NCI-H2171 treated with DMSO at 0.1 percent for 48 hours (cell line): ENCODE results near the gene CRYBB2.
A peak's percentile ranks its signal among the peaks of the same experiment; 100 is the strongest.
"Not testable (repeated sequence)": the region's sequence is repeated elsewhere in the genome, so short reads cannot be mapped to it uniquely, and the experiment has no call there.

Experiments used
- DNase-seq: peaks from one replicate; lab custom pipeline; 2025; lab: John Stamatoyannopoulos, UW

Gene CRYBB2

DNA sequence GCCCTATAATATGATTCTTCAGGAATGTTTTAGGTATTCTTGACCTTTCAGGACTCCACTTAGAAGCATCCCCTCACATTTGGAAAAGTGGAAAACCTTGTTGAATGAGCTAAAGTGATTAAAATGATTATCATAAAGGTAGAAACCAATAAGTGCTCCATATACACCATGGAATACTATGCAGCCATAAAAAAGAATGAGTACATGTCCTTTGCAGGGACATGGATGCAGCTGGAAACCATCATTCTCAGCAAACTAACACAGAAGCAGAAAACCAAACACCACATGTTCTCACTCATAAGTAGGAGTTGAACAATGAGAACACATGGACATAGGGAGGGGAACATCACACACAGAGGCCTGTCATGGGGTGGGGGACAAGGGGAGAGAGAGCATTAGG lies 14.3 kb downstream of the CRYBB2 start:
- not testable (repeated sequence) for DNase-seq

DNA sequence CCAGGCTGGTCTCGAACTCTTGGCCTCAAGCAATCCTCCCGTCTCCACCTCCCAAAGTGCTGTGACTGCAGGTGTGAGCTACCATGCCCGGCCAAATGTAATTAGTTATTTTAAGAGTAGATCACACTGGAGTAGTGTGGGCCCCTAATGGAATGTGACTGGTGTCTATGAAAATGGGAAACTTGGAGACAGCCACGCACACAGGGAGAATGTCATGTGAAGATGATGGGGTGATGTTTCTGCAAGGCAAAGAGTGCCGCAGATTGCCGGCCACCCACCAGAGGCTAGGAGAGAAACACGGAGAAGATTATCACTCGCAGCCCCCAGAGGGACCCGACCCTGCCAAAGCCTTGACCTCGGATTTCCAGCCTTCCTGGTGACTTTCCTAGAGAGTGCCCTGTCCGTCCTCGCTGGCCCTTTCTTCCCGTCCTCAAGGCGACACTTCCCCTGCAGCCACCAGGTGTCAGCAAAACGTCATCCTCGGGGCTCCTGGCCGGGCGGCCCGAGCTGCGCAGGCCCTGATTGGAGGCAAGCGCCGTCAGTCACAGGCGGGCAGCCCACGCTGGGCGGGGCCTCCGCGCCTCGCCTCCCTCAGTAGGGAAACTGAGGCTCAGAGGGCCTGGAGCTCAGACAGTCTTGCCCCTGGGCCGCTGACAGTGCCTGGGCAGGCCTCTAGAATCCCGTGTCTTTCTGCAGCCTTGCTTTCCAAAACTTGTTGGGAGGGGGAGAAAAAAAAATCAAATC lies 16.3 kb downstream of the CRYBB2 start:
- DNase-seq, result peak; percentile 78

DNA sequence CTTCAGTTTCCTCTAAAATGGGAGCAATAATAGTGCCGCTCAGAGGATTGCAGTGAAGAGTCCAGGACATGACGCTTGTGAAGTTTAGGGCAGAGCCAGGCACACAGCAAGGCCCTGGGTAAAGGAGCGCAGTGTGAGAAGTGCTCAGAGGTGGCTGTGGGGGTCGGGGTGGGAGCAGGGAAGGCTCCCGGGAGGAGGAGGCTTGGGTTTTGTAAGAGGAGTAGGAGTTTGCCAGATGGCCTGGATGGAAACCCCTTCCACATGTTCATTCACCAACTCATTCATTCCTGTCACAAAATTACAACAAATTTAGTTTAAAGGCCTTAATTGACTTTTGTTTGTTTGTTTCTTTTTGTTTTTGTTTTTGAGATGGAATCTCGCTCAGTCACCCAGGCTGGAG lies 17.0 kb downstream of the CRYBB2 start:
- DNase-seq, result no peak

DNA sequence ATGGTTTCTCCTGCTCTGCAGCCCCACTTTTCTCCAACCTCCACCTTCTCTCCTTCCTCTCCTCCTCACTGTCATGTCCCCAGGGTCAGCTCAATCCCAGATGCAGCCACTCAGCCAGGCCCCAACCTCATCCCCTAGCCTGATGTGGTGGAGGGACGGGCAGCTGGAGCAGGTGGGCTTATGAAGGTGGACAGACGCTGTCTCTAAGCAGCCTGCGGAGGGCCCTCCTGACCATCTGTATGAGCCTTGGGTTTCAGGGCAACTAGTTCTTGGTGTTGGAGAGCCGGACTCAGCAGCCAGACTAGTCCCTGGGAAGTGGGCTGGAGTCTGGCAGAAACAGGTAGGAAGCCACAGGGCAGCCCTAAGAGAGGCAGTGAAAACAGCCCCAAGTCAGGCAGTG lies 18.1 kb downstream of the CRYBB2 start:
- no peak for DNase-seq

DNA sequence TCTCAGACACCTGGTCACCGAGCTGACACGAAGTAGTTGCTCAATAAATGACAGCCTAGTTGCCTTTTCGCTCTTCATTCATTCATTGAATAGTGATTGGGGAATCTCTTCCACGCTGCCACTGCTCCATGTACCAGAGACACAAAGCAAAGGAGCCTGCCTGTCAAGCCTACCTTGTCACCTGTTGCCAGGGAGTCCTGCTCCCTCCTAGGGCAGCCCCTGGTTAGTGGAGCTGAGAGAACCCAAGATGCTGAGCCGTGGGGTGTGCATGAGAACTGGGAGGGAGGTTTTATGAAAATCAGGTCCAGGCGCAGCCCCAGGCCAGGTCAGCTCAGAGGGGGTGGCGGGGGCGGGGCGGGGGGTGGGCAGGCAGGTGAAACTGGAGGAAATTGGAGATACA lies 18.6 kb downstream of the CRYBB2 start:
- DNase-seq, result not testable (repeated sequence)

DNA sequence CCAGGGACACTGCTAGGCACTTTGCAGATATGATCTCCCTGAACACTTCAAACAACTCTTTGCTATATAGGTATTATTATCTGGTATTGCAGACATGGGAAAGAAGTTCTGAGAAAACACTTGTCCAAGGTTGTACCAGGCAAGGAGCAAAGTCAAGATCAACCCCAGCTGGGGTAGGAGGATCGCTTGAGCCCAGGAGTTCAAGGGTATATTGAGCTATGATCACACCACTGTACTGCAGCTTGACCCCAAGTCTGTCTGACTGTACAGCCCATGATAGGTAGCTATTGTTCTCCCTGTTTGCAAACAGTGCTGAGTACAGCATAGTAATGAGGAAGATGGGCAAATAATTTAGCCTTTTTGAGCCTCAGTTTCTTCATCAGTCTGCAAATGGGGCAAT lies 35.7 kb downstream of the CRYBB2 start:
- not testable (repeated sequence) for DNase-seq

DNA sequence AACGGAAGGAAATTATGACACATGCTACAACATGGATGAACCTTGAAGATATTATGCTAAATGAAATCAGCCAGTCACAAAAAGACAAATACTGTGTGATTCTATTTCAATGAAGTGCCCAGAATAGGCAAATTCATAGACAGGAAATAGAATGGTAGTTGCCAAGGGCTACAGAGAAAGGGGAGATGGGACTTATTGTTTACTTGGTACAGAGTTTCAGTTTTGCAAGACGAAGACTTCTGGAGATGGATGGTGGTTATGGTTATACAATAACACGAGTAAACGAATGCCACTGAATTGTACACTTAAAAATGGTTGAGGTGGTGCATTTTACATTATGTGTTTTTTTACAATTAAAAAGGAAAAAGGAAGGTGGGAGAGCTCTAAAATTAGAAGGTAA lies 48.1 kb downstream of the CRYBB2 start:
- not testable (repeated sequence) for DNase-seq

DNA sequence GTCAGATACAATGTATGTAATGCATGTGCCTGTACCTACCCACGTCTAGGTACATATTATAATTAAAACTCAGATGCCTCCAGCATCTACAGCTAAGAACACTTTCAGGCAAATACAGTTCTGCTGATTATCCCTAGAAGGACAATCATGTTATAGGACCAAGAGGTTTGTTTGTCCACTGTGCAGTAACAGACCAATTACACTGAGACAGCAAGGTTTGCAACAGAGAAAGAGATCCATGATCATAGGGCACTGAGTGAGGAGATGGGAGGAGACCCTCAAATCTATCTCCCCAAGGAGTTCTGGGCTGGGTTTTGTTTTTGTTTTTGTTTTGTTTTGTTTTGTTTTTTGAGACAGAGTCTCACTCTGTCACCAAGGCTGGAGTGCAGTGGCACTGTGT lies 49.5 kb downstream of the CRYBB2 start:
- DNase-seq, result not testable (repeated sequence)

DNA sequence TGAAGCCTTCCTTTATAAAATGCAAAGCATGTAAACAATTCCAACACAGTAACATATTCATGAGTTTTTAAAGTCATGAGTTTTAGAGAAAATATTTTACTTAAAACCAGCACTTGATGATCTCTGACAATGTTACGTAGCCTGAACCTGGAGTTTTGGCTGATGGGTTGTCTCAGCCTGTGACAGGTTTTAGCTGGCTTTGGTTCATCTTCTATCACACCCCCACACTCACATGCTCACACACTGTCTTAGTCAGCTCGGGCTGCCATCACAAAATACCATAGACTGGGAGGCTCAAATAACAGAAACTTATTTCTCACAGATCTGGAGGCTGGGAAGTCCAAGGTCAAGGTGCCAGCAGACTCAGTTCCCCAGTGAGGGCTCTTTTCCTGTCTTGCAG lies 50.6 kb downstream of the CRYBB2 start:
- DNase-seq, result not testable (repeated sequence)

DNA sequence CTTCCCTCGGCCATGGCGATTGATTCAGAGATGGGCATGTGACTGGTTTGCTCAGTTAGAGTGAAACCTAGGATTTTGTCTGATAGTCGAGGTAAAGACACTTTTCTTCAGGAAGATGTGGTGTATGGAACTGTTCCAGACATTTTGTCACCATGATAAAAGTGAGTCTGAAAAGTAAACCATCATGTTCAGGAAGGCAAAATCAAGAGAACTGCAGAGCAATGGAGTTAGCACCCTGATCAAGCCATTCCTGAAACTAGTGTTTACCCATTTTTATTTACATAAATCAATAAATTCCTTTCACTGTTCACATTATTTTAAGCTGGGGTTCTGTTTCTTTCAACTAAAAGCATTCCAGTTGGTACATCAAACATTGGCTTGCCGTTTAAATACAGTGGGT lies 53.8 kb downstream of the CRYBB2 start:
- DNase-seq, result not testable (repeated sequence)

DNA sequence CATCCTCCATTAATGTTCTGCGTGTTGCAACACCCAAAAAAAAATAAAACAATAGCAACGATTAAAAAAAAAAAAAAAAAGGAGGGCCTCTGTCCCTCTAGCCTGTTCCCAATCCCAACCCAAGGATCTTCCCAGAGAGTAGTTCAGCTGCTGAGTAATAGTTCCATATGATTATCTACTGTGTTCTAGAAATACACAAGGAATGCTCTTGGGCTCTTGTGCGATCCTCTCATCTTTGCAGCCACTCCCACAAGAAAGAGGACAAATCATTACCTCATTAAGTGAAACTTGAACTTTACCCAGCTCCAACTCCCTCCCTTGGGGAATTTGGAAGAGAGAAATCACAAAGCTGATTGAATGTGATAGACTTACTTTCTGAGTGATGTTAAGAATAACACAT lies 54.5 kb downstream of the CRYBB2 start:
- DNase-seq, result not testable (repeated sequence)

DNA sequence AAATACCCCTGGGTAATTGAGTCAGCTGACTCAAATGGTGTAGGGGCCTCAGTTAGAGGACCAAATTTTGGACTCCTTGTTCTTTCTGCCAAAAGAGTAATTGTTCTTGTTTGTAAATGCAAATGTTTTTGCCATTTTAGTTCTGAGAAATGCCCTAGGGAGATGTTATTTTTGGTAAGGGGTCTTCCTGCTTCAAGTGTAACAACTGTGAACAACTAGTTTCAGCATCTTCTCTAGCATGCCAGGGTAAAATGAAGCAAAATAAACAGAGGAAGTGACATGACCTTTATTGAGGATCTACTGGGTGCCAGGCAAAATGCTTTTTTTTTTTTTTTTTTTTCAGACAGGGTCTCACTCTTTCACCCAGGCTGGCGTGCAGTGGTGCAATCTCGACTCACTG lies 60.7 kb downstream of the CRYBB2 start:
- not testable (repeated sequence) for DNase-seq
